Measurements from ENCODE around the gene AP2B1. TPM values are rescaled to one million over a fixed set of nuclear protein-coding genes. Genes with fewer than 3 reads are reported as not detected.

Gene AP2B1
- 100 to 1,000 TPM; 127 to 177 (median 153) TPM for total RNA-seq
- long read RNA-seq, donor 1, full-length matches to known transcripts, result 9 of 26 reads
- long read RNA-seq, donor 1, partial matches to known transcripts, result 10 of 26 reads
- long read RNA-seq, donor 1, other reads (novel, unspliced or antisense), result 7 of 26 reads
- long read RNA-seq, donor 2, full-length matches to known transcripts, result 1 of 7 reads
- long read RNA-seq, donor 2, partial matches to known transcripts, result 2 of 7 reads
- long read RNA-seq, donor 2, other reads (novel, unspliced or antisense), result 4 of 7 reads

- peak; percentile 95 to 97 (median 97) for DNase-seq
- Histone ChIP-seq H3K36me3 (ENCODE audit: low read depth) (peaks cover 2% of the 10 kb centered on the region), H3K4me3 (peak within 1 kb of the TSS; percentile 58), H3K9me3 (no peaks in the 10 kb centered on the region), H3K4me1 (ENCODE audit: low read depth) (peaks cover 21% of the 10 kb centered on the region)
- peak; percentile 92 for ATAC-seq
- intact Hi-C loops (cut with DNase I, micrococcal nuclease), result no loop called here
- TF ChIP-seq CTCF (IDR thresholded peaks at IDR 0.05), result no peak
Measured at GRCh38 chr17:35587074-35587961, at the start of gene AP2B1. Gene AP2B1 (plus strand): TSS chr17:35587322. CDS start chr17:35594031, 6,709 bp downstream.

- intact Hi-C loops (cut with DNase I, micrococcal nuclease), result loop anchor here (5.0 to 10.0 kb wide), 2 partner anchors 225 to 363 kb away; no protein-coding TSS in a partner anchor
- ATAC-seq, result peak; percentile 28
- H3K4me3 ChIP-seq, result no peak within 1 kb of the TSS
- H3K36me3 ChIP-seq (ENCODE audit: low read depth), result no peaks in the 10 kb centered on the region
- H3K4me1 ChIP-seq (ENCODE audit: low read depth), result no peaks in the 10 kb centered on the region
- no peaks in the 10 kb centered on the region for H3K9me3 ChIP-seq
- no peak for TF ChIP-seq CTCF (IDR thresholded peaks at IDR 0.05)
- DNase-seq, result no peak
Measured at GRCh38 chr17:35537601-35538141, 49.5 kb upstream of the AP2B1 start, which contains the start of gene SLFN12L. Gene SLFN12L (minus strand): TSS chr17:35537678. CDS start chr17:35522364, 15,314 bp downstream.

GRCh38 chr17:35539659-35540026, 47.5 kb upstream of the AP2B1 start:
- Histone ChIP-seq H3K4me1 (ENCODE audit: low read depth) (no peaks in the 10 kb centered on the region), H3K4me3 (no peak overlapping the region), H3K36me3 (ENCODE audit: low read depth) (no peaks in the 10 kb centered on the region), H3K9me3 (no peaks in the 10 kb centered on the region)
- ATAC-seq (no peak), DNase-seq (no peak)
- intact Hi-C loops (cut with DNase I, micrococcal nuclease), result loop anchor here (5.0 to 10.0 kb wide), 2 partner anchors 227 to 365 kb away; no protein-coding TSS in a partner anchor
- TF ChIP-seq CTCF (IDR thresholded peaks at IDR 0.05), result no peak

- ATAC-seq, result peak; percentile 64
Measured at GRCh38 chr17:35540589-35541404, 46.3 kb upstream of the AP2B1 start.

More at GRCh38 chr17:35540589-35541404, 46.3 kb upstream of the AP2B1 start:
- no peaks in the 10 kb centered on the region for H3K4me1 ChIP-seq (ENCODE audit: low read depth)
- TF ChIP-seq CTCF (IDR thresholded peaks at IDR 0.05), result no peak
- H3K36me3 ChIP-seq (ENCODE audit: low read depth), result no peaks in the 10 kb centered on the region
- peak; percentile 39 to 63 (median 40) for DNase-seq
- no peaks in the 10 kb centered on the region for H3K9me3 ChIP-seq
- intact Hi-C loops (cut with DNase I, micrococcal nuclease), result no loop called here
- H3K4me3 ChIP-seq, result no peak overlapping the region

Data from mucosa of descending colon (tissue), 3 donors.